Ascending aorta (tissue), 2 donors: ENCODE results near the gene GPSM1. TPM values are rescaled to one million over a fixed set of nuclear protein-coding genes. Genes with fewer than 3 reads are reported as not detected.

Source experiments
- DNase-seq, 2 donors: peaks; one replicate each; pipeline ENCODE4 v3.0.0-alpha.2; 2019; ENCODE audit warnings: low spot score in 2 of 2
- H3K27ac ChIP-seq, 2 donors: fragments of 200-600 bp; sonication (generic); one replicate each; pipeline ENCODE4 v1.5.1; 2016 to 2017; ENCODE audit warnings: mild to moderate bottlenecking in 1 of 2
- H3K27me3 ChIP-seq: fragments of 200-600 bp; sonication (generic); one replicate; pipeline ENCODE4 v1.5.1; 2017
- H3K36me3 ChIP-seq, 2 donors: fragments of 200-600 bp; sonication (generic); one replicate each; pipeline ENCODE4 v1.5.1; 2016
- H3K4me1 ChIP-seq, 2 donors: fragments of 200-600 bp; sonication (generic); one replicate each; pipeline ENCODE4 v1.5.1; 2016 to 2017; ENCODE audit warnings: mild to moderate bottlenecking in 1 of 2
- H3K4me3 ChIP-seq, 2 donors: fragments of 200-600 bp; sonication (generic); one replicate each; pipeline ENCODE4 v1.5.1; 2016 to 2017; ENCODE audit warnings: mild to moderate bottlenecking in 1 of 2
- H3K9me3 ChIP-seq, 2 donors: fragments of 200-600 bp; sonication (generic); one replicate each; pipeline ENCODE4 v1.5.1; 2016
- intact Hi-C: fragments of 100-400 bp; cut with DNase I; formaldehyde crosslinking; loops from one replicate; pipeline ENCODE4 v1.15.1; 2023
- total RNA-seq: library from RNA; depleted of rRNA; stranded (reverse); fragments of >200 nt; gene quantifications from one replicate; pipeline ENCODE4 v1.1.0, GENCODE V29; 2016
- TF ChIP-seq, protein P1 (sequence below), 3 experiments: fragments of 200-600 bp in 2 of 3; fragments of 450-650 bp in 1 of 3; sonication (generic) in 2 of 3; IDR thresholded peaks; one replicate each; pipeline ENCODE4 v1.5.1; 2016 to 2019; ENCODE audit warnings: antibody characterized with exemption in 3 of 3, mild to moderate bottlenecking in 1 of 3, moderate library complexity in 1 of 3

GPSM1 gene
- total RNA-seq, 1 donor from 2014 or later: 85.1 TPM

DNA sequence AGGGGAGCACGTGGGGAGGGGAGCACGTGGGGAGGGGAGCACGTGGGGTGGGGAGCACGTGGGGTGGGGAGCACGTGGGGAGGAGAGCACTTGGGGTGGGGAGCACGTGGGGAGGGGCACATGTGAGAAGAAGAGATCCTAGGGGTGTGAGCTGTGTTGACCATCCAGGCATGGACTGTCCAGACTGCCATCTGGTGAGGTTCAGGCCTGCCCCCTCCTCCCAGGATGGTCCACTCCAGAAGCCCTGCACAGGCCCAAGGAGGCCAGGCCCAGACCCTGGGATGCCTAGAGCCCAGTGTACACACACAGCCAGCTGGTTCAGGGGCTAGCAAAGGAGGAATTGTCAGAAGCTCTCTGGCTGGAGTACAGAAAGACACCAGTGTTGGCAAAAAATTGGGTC is 70.3 kb downstream of the GPSM1 start:
- TF ChIP-seq, protein P1, sequence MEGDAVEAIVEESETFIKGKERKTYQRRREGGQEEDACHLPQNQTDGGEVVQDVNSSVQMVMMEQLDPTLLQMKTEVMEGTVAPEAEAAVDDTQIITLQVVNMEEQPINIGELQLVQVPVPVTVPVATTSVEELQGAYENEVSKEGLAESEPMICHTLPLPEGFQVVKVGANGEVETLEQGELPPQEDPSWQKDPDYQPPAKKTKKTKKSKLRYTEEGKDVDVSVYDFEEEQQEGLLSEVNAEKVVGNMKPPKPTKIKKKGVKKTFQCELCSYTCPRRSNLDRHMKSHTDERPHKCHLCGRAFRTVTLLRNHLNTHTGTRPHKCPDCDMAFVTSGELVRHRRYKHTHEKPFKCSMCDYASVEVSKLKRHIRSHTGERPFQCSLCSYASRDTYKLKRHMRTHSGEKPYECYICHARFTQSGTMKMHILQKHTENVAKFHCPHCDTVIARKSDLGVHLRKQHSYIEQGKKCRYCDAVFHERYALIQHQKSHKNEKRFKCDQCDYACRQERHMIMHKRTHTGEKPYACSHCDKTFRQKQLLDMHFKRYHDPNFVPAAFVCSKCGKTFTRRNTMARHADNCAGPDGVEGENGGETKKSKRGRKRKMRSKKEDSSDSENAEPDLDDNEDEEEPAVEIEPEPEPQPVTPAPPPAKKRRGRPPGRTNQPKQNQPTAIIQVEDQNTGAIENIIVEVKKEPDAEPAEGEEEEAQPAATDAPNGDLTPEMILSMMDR (IDR thresholded peaks at IDR 0.05): no peak
- Histone ChIP-seq H3K27me3 (no peaks in the 10 kb centered on the region), H3K27ac (no peak overlapping the region), H3K36me3 (peaks cover 33 to 54% of the 10 kb centered on the region in 2 donors), H3K4me1 (peaks cover 10 to 13% of the 10 kb centered on the region in 2 donors), H3K9me3 (no peaks in the 10 kb centered on the region), H3K4me3 (no peak overlapping the region)
- no peak for DNase-seq
- intact Hi-C loops: no loop called here

DNA sequence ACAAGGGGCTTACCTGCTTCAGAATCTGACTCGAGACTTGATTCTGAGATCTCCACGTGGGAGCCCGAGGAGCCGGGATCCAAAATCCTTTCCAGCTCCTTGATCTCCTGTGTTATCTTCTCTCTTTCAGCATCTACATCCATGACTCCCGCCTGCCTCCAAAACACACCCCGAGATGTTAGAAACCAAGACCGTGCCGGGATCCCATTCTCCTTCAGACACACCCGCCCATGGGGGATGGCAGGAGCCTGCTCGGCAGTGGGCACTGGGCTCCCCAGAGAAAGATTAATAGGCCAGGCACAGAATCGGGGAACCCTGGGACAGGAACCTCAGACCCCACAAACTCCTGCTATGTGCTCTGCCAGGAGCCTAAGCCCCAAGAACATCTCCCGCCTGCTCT is 70.9 kb downstream of the GPSM1 start:
- peaks cover 32 to 48% of the 10 kb centered on the region in 2 donors for H3K36me3 ChIP-seq
- intact Hi-C loops: no loop called here
- no peaks in the 10 kb centered on the region for H3K27me3 ChIP-seq
- no peak overlapping the region for H3K4me3 ChIP-seq
- no peak overlapping the region for H3K27ac ChIP-seq
- H3K9me3 ChIP-seq: no peaks in the 10 kb centered on the region
- peaks cover 10 to 13% of the 10 kb centered on the region in 2 donors for H3K4me1 ChIP-seq
- no peak for DNase-seq
- TF ChIP-seq, protein P1 (IDR thresholded peaks at IDR 0.05): no peak

DNA sequence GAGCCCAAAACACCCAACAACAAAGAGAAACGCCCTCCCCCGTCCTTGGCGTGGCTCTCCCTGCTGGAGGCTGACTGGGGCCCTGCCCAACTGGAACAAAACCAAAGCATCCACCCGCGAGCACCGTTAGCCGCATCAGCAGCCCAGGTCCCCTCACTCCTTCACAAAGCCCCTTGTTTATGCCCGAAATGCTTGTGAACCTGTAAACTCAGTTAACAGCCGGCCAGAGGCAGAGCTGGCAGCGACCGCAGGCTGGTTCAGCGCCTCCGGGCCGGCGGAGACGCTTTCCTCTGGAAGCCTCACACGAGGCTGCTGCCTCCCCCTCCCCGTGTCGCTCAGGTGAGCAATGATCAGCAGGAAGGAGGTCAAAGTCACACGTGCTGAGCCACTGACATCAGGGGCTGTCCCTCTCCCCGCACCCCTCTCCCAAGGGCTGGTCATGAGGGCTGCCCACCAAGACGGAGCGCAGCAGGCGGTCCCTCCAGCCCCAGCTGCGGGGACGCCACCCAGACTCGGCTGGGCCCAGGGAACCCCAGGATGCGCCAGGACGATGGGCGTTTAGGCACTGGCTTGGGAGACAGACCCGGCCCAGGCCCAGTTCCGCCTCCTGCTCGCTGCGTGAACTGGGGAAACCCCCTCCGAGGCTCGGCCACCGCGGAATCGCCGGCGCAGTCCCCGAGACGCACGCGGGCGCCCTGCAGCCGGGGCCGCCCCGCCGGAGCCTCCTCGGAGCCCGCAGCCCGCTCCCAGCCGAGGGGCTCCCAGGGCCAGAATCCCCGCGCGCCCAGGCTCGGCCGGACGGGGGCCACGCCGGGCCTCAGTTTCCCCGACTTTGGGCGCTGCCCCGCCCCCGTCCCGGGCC is 72.1 kb downstream of the GPSM1 start:
- H3K4me1 ChIP-seq: peaks cover 10 to 13% of the 10 kb centered on the region in 2 donors
- H3K9me3 ChIP-seq: no peaks in the 10 kb centered on the region
- no peaks in the 10 kb centered on the region for H3K27me3 ChIP-seq
- DNase-seq: no peak
- no peak overlapping the region for H3K27ac ChIP-seq
- H3K36me3 ChIP-seq: peaks cover 30 to 47% of the 10 kb centered on the region in 2 donors
- peak overlapping the region; percentile 90 to 97 for H3K4me3 ChIP-seq
- intact Hi-C loops: loop anchor here (1.0 to 5.0 kb wide), 4 partner anchors 11 to 72 kb away; partner anchors contain the start of genes DNLZ, ENTR1, GPSM1 and INPP5E
- TF ChIP-seq, protein P1 (IDR thresholded peaks at IDR 0.05): no peak

DNA sequence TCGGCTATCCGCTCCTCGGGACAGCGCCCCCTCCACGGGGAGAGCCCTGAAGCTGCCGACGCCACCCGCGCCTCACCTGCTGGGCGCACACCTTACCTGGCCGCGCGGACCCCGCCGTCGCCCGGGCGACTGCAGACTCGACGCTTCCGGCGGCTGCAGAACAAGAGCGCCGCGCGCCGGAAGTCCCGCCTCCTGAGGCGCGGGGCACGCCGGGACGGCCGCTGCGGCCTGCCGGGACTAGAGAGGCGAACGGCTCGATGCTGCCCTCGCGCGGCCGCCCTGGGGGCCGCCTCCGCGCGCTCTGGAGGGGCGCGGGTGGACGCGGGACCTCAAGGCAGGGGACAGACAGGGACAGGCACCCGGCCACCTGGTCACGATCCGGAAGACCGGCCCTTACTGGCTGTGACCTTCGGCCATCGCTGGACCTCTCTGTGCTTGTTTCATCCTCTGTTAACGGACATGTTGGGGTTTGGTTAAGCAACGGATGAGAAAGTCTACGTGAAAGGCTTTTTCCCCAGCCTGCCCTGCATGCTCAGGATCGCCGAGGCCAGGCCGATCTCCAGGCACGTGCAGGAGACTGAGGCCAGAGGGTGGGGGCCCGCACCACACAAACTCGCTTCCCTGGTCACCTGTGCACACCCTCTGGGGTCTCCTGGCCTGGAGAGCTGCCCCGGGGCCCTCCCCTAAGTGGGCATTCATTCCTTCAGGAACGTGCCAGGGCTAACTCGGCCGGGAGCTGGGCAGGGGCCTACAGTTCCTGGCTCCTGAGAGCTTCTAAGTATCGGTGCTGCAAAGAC is 72.9 kb downstream of the GPSM1 start, which contains the start of gene SNAPC4:
SNAPC4 (minus strand) TSS at position 133 of the 797 bp plus-strand sequence. CDS start 1,742 bp downstream, outside the sequence.
- peaks cover 10 to 13% of the 10 kb centered on the region in 2 donors for H3K4me1 ChIP-seq
- peak; percentile 36 to 91 for DNase-seq
- no peaks in the 10 kb centered on the region for H3K27me3 ChIP-seq
- H3K36me3 ChIP-seq: peaks cover 28 to 46% of the 10 kb centered on the region in 2 donors
- intact Hi-C loops: loop anchor here (1.0 to 5.0 kb wide), 4 partner anchors 10 to 73 kb away; partner anchors contain the start of genes DNLZ, ENTR1, GPSM1 and INPP5E
- peak within 1 kb of the TSS; percentile 90 to 97 for H3K4me3 ChIP-seq
- H3K9me3 ChIP-seq: no peaks in the 10 kb centered on the region
- TF ChIP-seq, protein P1 (IDR thresholded peaks at IDR 0.05): peak; percentile 85 to 93 (median 92)
- peak within 1 kb of the TSS; percentile 6 to 50 for H3K27ac ChIP-seq

DNA sequence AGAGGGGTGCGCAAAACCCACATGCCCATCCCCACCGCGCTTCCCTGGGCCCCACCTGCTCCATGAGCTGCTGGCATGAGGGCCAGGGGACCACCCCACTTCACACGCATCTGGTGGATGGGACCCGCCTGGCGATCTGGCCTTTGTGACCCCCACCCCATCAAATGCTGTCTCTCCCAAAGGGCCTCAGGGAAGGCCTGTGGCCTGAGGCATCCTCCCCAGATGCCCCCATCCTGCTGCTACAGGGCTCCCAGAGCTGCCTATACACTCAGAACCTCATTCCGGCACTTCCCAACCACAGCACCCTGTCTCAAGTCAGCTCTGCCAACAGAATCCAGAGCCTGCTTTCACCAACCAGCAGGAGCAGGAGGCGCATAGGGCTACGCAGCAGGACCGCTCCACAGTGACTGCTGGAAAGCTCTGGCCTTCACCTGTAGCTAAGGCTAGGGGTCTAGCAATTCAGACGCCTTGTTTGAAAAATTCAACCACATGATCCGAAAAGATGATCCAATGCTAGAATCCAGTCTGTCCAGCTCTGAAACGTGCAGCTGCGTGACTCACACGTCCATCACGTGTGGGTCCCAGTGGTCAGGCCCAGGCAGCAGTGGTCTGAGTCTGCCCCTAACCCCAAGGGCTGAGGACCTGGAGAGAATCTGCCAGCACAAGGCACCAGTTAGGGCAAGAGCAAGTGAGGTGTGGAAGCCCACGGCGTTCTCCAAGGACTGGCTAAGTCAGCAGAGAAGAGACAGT is 74.0 kb downstream of the GPSM1 start:
- intact Hi-C loops: loop anchor here (5.0 kb wide), 1 partner anchor 74 kb away; the partner anchor contains the start of gene GPSM1
- H3K36me3 ChIP-seq: peaks cover 26 to 46% of the 10 kb centered on the region in 2 donors

More for the DNA sequence above, 74.0 kb downstream of the GPSM1 start:
- DNase-seq: no peak
- no peaks in the 10 kb centered on the region for H3K9me3 ChIP-seq
- H3K4me1 ChIP-seq: peaks cover 10 to 13% of the 10 kb centered on the region in 2 donors
- no peak overlapping the region for H3K4me3 ChIP-seq
- TF ChIP-seq, protein P1 (IDR thresholded peaks at IDR 0.05): no peak
- H3K27me3 ChIP-seq: no peaks in the 10 kb centered on the region
- no peak overlapping the region for H3K27ac ChIP-seq
